GM18526 (cell line): ENCODE results near the gene UBE2U.

ENCODE experiments used
- POLR2A ChIP-seq: IDR thresholded peaks from 3 replicates; pipeline ENCODE4 v1.6.1; 2011; ENCODE audit not compliant: insufficient read length; ENCODE audit errors: extremely low read depth

Gene UBE2U

DNA sequence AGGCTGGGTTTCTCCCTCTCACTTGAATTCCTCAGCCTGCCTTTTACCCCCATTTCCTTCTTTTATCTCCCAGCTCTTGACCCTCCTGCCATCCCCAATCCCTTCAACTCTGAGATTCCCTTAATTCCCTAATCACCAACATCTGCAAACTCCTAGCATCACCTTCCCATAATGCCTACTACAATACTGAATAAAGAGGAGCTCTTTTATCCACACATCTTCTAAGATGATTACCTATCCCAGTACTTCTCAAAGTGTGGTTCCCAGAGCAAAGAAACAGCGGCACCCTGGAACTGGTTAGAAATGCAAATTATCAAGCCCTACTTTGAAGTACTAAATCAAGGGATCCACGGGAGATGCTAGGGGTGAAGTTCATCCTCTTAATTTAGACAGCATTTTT lies 21.2 kb upstream of the UBE2U start:
- no peak for TF ChIP-seq POLR2A

DNA sequence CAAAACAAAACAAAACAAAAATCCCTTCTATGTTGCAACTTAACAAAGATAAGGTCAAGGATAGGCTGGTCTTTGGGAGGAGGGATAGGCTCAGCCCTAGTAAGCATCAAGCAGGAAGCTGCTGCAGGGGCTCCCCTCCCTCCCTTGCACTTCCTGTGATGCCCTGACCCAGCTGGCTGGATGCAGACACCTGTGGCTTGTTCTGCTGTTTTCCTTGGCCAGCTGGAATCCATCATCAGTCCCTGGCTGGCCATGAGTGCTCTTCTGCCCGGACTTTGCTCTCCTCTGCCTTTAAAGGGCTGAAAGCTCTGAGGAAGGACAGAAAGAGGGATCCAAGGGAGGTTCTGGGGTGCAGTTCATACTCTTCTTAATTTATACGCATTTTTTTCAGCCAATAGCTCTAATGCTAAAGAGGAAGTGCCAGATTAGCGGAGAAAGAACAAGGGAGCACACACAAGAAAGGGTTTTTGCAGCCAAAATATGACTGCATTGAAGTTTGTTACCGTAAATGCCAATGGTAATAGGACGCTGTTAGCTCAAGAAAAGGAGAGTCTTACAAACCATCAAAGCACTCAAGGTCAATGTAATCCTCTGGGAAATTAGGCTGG lies 19.9 kb upstream of the UBE2U start:
- no peak for TF ChIP-seq POLR2A

DNA sequence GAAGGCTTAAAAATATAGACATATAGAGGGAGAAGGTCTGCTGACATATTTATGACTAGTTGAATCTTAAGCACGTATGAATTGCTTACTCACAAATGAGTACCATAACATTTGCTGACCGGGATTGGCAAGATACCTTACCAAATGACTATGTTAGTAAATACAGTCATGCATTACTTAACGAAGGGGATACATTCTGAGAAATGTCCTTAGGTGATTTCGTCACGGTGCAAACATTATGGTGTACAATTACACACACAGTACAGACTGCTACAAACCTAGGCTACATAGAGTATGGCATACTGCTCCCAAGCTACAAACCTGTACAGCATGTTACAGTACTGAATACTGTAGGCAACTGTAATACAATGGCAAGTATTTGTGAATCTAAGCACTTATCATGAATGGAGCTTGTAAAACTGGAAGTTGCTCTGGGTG lies 19.4 kb upstream of the UBE2U start:
- TF ChIP-seq POLR2A, result no peak

DNA sequence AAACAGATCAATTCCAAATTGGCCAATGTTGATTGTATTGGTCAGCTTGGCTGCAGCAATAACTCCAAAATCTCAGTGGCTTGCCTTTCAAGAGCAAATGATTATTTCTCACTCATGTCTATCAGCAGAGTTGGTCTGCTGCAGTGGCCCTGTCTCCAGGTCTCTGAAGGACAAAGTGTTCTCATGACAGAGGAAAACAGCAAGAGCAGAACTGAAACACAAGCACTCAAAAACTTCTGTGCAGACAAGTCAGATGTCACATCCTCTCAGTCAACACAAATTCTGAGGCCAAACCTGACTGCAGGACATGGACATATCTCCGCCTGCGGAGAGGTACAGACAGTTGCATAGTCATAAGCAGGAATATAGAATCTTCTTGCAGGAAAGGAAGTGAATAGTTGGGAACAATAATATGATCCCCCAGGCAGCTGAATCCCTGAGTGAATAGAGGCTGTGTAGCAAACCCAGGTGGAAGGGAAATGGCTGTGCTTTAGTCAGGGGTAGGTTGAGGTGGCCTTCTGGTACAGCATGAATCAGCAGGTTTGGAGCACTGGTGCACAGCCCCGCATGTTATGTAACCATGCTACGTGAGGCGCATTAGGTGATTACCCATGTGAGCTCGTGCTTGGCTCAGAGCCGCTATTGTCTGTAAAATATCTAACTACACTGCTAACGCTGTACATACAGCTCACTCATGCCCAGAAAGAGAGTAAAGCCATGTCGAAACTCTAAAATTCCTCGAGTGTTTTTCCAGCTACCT lies 17.1 kb upstream of the UBE2U start:
- no peak for TF ChIP-seq POLR2A

DNA sequence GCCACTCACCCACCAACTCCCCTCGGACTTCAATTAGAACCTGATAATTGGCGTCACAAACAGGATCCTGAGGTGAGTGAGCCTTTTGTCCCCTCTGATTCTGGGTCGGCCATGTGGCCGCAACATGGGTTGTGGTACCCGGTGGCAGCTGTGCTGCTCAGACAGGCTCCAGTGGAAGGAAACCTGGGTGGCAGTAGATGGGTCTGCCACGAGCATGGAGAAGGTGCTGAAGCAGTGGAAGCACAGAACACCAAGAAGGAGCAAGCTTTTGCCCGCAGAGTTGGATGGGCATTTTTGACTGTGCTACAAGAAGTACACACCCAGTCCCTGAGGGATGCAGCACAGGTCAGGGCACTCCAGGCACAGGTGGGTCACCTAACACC lies 16.5 kb upstream of the UBE2U start:
- no peak for TF ChIP-seq POLR2A

DNA sequence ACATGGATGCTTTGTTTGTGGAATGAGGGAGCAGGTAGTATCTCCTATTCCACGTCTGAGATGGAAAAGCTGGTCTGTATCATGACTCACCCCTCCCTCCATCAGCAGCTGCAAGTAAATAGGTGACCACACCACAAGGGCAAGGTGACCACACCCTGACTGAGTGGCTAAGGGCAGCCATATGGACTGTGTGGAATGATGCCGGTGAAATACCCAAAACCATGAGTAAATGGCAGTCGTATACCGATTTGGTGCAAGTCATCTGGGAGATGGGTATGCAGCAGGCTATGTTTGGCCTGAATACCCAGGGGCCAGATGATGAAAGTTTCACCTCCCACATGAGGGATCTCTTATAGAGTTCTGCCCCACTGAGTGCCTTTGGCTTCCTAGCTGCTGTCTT lies 15.8 kb upstream of the UBE2U start:
- no peak for TF ChIP-seq POLR2A

DNA sequence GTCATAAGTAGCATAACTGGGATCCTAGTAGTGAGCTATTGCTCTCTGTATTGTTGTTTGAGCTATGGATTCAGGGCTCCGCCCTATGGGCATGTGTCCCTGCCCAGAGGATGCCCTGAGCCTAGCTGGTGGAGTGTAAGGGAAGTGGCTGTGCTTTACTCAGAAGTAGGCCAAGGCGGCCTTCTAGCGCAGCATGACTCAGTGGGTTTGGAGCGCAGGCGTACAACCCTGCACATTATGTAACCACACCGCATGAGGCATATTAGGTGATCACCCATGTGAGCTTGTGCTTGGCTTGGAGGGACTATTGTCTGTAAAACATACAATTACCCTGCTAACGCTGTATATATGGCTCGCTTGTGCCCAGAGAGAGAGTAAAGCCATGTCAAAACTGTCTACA lies 11.1 kb upstream of the UBE2U start:
- no peak for TF ChIP-seq POLR2A

DNA sequence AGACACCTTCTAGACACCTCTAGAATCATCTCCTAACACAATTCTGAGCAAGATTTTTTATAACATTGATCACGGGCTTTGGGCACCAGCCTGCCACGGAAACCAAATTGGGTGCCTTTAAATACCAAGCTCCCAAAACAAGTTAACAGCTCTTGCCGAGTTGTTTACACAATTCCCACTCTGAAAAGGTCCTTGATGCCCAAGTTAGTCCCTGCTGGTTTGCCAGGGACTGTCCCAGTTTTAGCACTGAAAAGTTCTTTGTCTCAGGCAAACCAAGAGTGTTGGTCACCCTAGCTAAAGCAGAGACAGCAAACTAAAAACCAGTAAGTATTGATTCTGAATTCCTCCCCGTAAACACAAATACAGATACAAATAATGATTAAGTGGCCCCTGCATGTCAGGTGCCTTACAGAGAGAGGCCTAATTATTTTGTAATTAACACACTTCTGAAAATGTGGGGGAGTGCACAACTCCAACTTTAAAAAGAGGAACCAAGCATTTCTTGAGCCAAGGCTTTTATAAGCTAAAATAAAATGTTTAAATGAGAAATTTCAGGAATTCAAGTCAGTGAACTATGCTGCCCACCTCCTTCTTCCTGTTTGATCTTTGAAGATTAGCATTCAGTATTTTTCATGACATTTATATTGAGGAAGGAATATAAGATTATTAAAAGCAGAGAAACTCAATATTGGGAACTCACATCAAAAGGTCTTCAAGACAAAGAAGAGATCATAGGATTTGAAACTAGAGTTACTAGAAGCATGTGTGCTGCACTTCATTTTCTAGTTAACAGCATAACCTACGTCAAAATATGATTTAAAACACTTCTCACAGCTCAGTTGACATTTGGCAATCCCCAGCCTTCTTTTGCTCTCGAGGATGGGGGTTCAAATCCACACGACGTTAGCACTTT lies 9.0 kb upstream of the UBE2U start:
- no peak for TF ChIP-seq POLR2A

DNA sequence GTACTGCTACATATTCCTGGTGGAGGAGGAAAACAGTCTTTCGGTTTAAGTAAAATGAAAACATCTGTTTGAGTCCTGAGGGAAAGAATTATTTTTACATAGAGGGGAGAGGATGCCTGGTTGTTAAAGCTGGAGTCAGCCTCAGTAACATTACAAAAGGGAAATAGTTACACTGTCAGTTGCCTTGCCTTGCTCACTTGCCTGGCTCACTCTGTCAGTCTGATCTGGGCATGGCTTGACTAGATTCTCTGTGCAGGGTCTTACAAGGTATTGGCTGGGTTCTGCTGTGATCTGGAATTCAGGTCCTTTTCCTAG lies 8.4 kb upstream of the UBE2U start:
- no peak for TF ChIP-seq POLR2A

DNA sequence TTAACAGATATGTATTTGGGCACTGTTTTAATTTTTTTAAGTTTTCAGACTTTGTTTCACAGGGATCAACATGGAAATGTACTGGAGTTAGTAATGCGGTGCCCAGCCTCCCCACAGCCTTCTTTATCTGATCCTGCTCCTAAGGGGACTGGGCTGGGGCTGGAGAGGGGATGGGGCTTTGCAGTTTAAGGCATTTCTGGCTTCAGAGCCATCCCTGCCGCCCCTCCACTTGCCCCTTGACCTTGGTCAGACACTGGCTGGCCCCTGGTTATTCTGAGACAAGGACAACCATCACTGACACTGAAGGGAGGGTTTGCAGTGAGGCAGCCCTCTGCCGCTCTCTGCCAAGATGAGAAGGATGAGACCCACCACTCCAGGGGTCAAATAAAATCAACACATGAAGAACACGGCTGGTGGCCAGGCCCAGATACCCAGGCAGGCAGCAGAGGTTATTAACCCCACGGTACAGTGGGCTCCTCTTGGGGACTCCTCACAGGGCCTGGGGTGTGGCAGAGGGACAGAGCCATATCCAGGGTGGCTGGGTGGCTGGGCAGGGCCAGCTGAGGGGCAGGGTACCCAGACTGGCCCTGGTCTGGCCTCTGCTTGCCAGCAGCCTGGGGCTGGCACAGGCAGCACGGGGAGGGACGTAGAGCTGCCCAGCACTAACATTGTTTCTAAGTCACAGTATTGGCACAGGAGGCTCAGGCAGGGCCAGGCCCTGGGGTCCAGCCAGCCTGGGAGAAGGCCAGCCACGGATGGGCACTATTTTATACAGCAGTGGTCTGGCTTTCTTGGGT lies 7.2 kb upstream of the UBE2U start:
- TF ChIP-seq POLR2A, result no peak

DNA sequence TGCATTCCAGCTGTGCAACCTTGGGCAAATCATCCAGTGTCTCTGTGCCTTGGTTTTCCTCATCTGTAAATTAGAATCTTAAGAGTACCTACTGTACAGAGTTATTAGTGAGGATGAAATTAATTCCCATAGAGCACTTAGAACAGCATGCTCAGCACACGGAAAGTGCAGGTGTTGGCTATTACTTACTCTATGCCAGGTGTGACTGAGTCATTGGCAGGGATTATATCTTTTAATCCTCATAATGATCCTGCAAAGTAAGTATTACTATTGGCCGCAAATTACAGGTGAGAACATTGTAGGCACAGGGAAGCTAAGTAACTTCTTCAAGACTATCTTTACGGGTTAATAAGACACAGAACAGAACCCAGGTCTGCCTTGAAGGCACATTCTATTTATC lies 6.3 kb upstream of the UBE2U start:
- TF ChIP-seq POLR2A, result no peak

DNA sequence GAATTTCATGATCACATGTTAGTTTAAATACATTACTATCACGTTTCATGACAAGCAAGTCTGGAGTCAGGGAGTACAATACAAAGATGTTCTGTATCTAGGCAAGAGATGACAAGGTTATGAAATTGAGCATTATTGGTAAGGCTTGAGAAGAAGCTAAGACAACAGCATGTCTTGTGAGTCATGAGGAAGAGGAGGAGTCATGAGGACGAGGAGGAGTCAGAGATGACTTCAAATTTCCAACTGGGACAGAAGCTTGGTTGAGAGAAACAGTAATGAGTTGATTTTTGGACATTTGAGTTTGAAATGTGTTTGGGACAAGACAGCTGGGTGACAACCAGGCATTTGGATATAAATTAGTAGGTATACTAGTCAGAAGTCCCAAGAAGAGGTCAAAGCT lies 4.3 kb upstream of the UBE2U start:
- no peak for TF ChIP-seq POLR2A

DNA sequence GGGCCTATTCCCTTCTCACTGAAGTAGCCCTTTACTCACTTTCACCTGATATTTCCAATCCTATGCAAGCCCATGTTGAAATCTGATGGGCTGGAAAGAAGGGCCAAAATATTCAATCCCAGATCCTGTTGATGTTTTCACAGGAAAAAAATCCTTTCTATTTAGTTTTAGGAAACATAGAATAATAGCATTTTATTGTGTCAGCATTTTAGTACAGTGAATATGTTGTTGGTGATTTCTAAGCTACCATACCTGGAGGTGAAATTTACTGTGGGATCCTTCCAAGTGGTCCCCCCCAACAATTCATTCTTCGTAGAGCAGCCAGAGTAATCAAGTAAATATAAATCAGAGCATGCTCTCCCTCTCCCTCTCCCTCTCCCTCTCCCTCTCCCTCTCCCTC lies 3.4 kb upstream of the UBE2U start:
- TF ChIP-seq POLR2A, result no peak

DNA sequence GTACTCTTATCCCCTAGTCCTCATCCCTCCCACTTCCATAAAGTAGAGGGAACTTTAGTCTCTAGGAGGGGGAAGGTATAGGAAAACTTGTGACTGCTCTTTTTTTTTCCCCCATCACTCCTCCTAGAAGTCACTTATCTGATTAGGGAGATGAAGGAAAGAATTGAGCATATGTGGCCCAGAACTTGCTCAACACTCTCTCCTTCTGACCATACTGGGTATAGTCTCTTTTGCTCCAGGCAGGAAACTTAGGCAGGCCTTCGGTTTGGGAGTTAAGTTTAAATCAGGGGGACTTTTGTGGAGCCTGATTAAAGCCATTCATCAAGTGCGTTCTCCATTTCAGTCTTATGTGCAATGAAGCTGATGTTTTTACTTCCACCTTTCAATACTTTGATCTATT lies 5.8 kb downstream of the UBE2U start:
- TF ChIP-seq POLR2A, result no peak

DNA sequence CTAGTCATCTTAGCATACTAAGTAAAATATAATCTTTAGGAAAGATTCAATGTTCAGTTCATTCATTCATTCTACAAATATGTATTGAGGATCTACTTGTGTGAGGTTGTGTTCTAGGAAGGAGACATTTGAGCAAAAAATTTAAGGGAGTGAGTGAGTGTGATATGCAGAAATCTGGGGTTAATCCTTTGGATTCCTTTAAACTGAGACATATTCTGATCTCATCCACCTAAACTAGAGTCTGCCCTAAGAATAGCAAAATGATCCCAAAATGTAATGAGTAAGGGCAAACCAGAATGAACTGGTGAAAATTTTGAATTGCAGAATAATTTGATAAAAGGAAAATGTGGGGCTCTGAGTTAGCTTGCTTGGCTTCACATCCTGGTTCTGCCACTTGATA lies 8.6 kb downstream of the UBE2U start:
- no peak for TF ChIP-seq POLR2A
